ENCODE results near the gene SDCCAG8.

- TF ChIP-seq CTCF (IDR thresholded peaks at IDR 0.05) (no peak), POLR2A (IDR thresholded peaks at IDR 0.05) (no peak)
Measured at GRCh38 chr1:243469497-243469896, 213.7 kb downstream of the SDCCAG8 start.

Measured in body of pancreas (tissue), 4 donors.